SK-N-MC (cell line): ENCODE results near the gene BIRC7.

Experiments
- DNase-seq: peaks from one replicate; pipeline ENCODE4 v3.0.0-alpha.2; 2011; ENCODE audit warnings: low read depth, low spot score
- H3K27ac ChIP-seq: fragments of 200-600 bp; sonication (generic); 2 replicates; pipeline ENCODE4 v1.5.1; 2016; ENCODE audit warnings: mixed run types
- H3K36me3 ChIP-seq: fragments of 200-600 bp; sonication (generic); 2 replicates; pipeline ENCODE4 v1.6.1; 2017; ENCODE audit warnings: antibody characterized with exemption, low read length, mixed read lengths; ENCODE audit not compliant: insufficient read depth
- H3K4me3 ChIP-seq: fragments of 200-600 bp; sonication (generic); 2 replicates; pipeline ENCODE4 v1.5.1; 2016
- H3K9ac ChIP-seq: fragments of 200-600 bp; sonication (generic); 2 replicates; pipeline ENCODE4 v1.8.0; 2017; ENCODE audit warnings: mixed run types, mixed read lengths; ENCODE audit not compliant: insufficient read length
- H3K9me3 ChIP-seq: fragments of 200-600 bp; sonication (generic); 2 replicates; pipeline ENCODE4 v1.6.1; 2017; ENCODE audit warnings: low read depth, mild to moderate bottlenecking, antibody characterized with exemption, low read length, moderate library complexity, mixed read lengths
- EZH2 ChIP-seq: fragments of 200-600 bp; sonication (generic); IDR thresholded peaks from one replicate; pipeline ENCODE4 v1.6.1; 2017; ENCODE audit warnings: antibody characterized with exemption
- FOXP2 ChIP-seq: optimal IDR thresholded peaks from 2 replicates; pipeline ENCODE3; 2011; ENCODE audit warnings: mild to moderate bottlenecking, moderate library complexity; ENCODE audit not compliant: insufficient read depth; ENCODE audit errors: extremely low read length, control extremely low read depth
- POLR2AphosphoS5 ChIP-seq: IDR thresholded peaks from 2 replicates; pipeline ENCODE4 v1.6.1; 2012; ENCODE audit warnings: mild to moderate bottlenecking, low read depth, low read length, borderline replicate concordance

BIRC7 gene

GRCh38 chr20:63275825-63276224, 40.1 kb downstream of the BIRC7 start:
- peaks cover 5% of the 10 kb centered on the region; the same call in 1 of the 2 replicates for H3K36me3 ChIP-seq
- H3K27ac ChIP-seq, result no peak overlapping the region
- no peak for DNase-seq
- TF ChIP-seq FOXP2, result no peak
- TF ChIP-seq POLR2AphosphoS5, result no peak
- TF ChIP-seq EZH2, result no peak
- no peaks in the 10 kb centered on the region for H3K9me3 ChIP-seq
- H3K4me3 ChIP-seq, result no peak overlapping the region
- no peak overlapping the region for H3K9ac ChIP-seq

GRCh38 chr20:63276956-63277355, 41.3 kb downstream of the BIRC7 start:
- no peak for DNase-seq
- Histone ChIP-seq H3K9ac (no peak overlapping the region), H3K36me3 (peaks cover 5% of the 10 kb centered on the region; the same call in 1 of the 2 replicates), H3K4me3 (no peak overlapping the region), H3K27ac (no peak overlapping the region), H3K9me3 (no peaks in the 10 kb centered on the region)
- TF ChIP-seq EZH2 (no peak), FOXP2 (no peak), POLR2AphosphoS5 (no peak)

- TF ChIP-seq FOXP2 (no peak), EZH2 (no peak), POLR2AphosphoS5 (no peak)
- no peak overlapping the region for H3K9ac ChIP-seq
- no peak overlapping the region for H3K4me3 ChIP-seq
- H3K9me3 ChIP-seq, result no peaks in the 10 kb centered on the region
- H3K36me3 ChIP-seq, result peaks cover 5% of the 10 kb centered on the region; the same call in 1 of the 2 replicates
- H3K27ac ChIP-seq, result no peak overlapping the region
- no peak for DNase-seq
Observed at GRCh38 chr20:63277466-63278272, 42.0 kb downstream of the BIRC7 start.

- Histone ChIP-seq H3K9ac (no peak overlapping the region), H3K36me3 (peaks cover 5% of the 10 kb centered on the region; the same call in 1 of the 2 replicates), H3K4me3 (no peak overlapping the region), H3K9me3 (no peaks in the 10 kb centered on the region), H3K27ac (no peak overlapping the region)
- no peak for DNase-seq
- no peak for TF ChIP-seq EZH2
- TF ChIP-seq FOXP2, result no peak
- TF ChIP-seq POLR2AphosphoS5, result no peak
Observed at GRCh38 chr20:63278661-63279060, 43.0 kb downstream of the BIRC7 start.

- no peaks in the 10 kb centered on the region for H3K9me3 ChIP-seq
- H3K36me3 ChIP-seq, result peaks cover 5% of the 10 kb centered on the region; the same call in 1 of the 2 replicates
- DNase-seq, result no peak
- no peak overlapping the region for H3K27ac ChIP-seq
- no peak overlapping the region for H3K9ac ChIP-seq
- H3K4me3 ChIP-seq, result no peak overlapping the region
- no peak for TF ChIP-seq FOXP2
- TF ChIP-seq EZH2, result no peak
- TF ChIP-seq POLR2AphosphoS5, result no peak
Observed at GRCh38 chr20:63279931-63280330, 44.2 kb downstream of the BIRC7 start.

- no peak overlapping the region for H3K9ac ChIP-seq
- H3K36me3 ChIP-seq, result peaks cover 5% of the 10 kb centered on the region; the same call in 1 of the 2 replicates
- no peak overlapping the region for H3K27ac ChIP-seq
- H3K9me3 ChIP-seq, result no peaks in the 10 kb centered on the region
- DNase-seq, result no peak
- no peak overlapping the region for H3K4me3 ChIP-seq
- TF ChIP-seq FOXP2, result no peak
- no peak for TF ChIP-seq POLR2AphosphoS5
- TF ChIP-seq EZH2, result no peak
Observed at GRCh38 chr20:63280371-63280770, 44.7 kb downstream of the BIRC7 start.

- TF ChIP-seq FOXP2 (no peak), POLR2AphosphoS5 (no peak), EZH2 (no peak)
- Histone ChIP-seq H3K4me3 (no peak overlapping the region), H3K27ac (no peak overlapping the region), H3K9ac (no peak overlapping the region), H3K9me3 (no peaks in the 10 kb centered on the region), H3K36me3 (peaks cover 5% of the 10 kb centered on the region; the same call in 1 of the 2 replicates)
- DNase-seq, result no peak
Observed at GRCh38 chr20:63280929-63281545, 45.3 kb downstream of the BIRC7 start.

GRCh38 chr20:63281742-63282665, 46.3 kb downstream of the BIRC7 start:
- H3K4me3 ChIP-seq, result no peak overlapping the region
- peaks cover 5% of the 10 kb centered on the region; the same call in 1 of the 2 replicates for H3K36me3 ChIP-seq
- no peak for TF ChIP-seq FOXP2
- no peak for TF ChIP-seq POLR2AphosphoS5
- TF ChIP-seq EZH2, result no peak
- no peak overlapping the region for H3K27ac ChIP-seq
- H3K9me3 ChIP-seq, result no peaks in the 10 kb centered on the region
- no peak for DNase-seq
- H3K9ac ChIP-seq, result no peak overlapping the region
